Sigmoid colon (tissue), 7 donors: Measurements from ENCODE around the gene DNAH14. TPM values are rescaled to one million over a fixed set of nuclear protein-coding genes. Genes with fewer than 3 reads are reported as not detected.
"Not testable (repeated sequence)": the region's sequence is repeated elsewhere in the genome, so short reads cannot be mapped to it uniquely, and the experiment has no call there.

Experiments
- DNase-seq: peaks from one replicate; pipeline ENCODE4 v3.0.0-alpha.2; 2019
- H3K27ac ChIP-seq, 4 donors: fragments of 200-600 bp; sonication (generic); one replicate each; pipeline ENCODE4 v1.5.1; 2016 to 2019; ENCODE audit warnings: mild to moderate bottlenecking in 1 of 4
- H3K27me3 ChIP-seq, 3 donors: fragments of 200-600 bp; sonication (generic); one replicate each; pipeline ENCODE4 v1.5.1; 2019; ENCODE audit warnings: mild to moderate bottlenecking in 1 of 3
- H3K36me3 ChIP-seq, 4 donors: fragments of 200-600 bp; sonication (generic); one replicate each; pipeline ENCODE4 v1.5.1; 2016 to 2019
- H3K4me1 ChIP-seq, 4 donors: fragments of 200-600 bp; sonication (generic); one replicate each; pipeline ENCODE4 v1.5.1; 2017 to 2019
- H3K4me3 ChIP-seq, 4 donors: fragments of 200-600 bp; sonication (generic); one replicate each; pipeline ENCODE4 v1.5.1; 2017 to 2019; ENCODE audit warnings: mild to moderate bottlenecking in 2 of 4, moderate library complexity in 1 of 4
- H3K9me3 ChIP-seq, 4 donors: fragments of 200-600 bp in 3 of 4; sonication (generic) in 3 of 4; one replicate each; pipeline versions ENCODE4 v1.5.1 to v1.6.1; 2013 to 2019
- CTCF ChIP-seq, 4 experiments: fragments of 450-650 bp in 3 of 4; fragments of 200-600 bp in 1 of 4; IDR thresholded peaks; one replicate each; pipeline ENCODE4 v1.5.1; 2016 to 2019; ENCODE audit warnings: antibody characterized with exemption in 4 of 4, mild to moderate bottlenecking in 3 of 4, moderate library complexity in 2 of 4
- EP300 ChIP-seq, 4 donors: sonication (generic); formaldehyde crosslinking; IDR thresholded peaks; one replicate each; pipeline ENCODE4 v1.6.1; 2017; ENCODE audit warnings: antibody characterized with exemption in 4 of 4
- POLR2A ChIP-seq, 2 donors: fragments of 450-650 bp; IDR thresholded peaks; one replicate each; pipeline ENCODE4 v1.6.1; 2016; ENCODE audit warnings: antibody characterized with exemption in 2 of 2, mild to moderate bottlenecking in 2 of 2, moderate library complexity in 2 of 2
- POLR2AphosphoS5 ChIP-seq, 4 donors: sonication (generic); formaldehyde crosslinking; IDR thresholded peaks; one replicate each; pipeline ENCODE4 v1.6.1; 2017; ENCODE audit warnings: antibody characterized with exemption in 4 of 4
- WGBS, 2 donors: extraction: QIAGEN DNeasy Blood & Tissue Kit; methylation state at CpG; one replicate each; pipeline ENCODE4 v1.1.7; 2013; 5-methylcytosine and 5-hydroxymethylcytosine counted together
- intact Hi-C: fragments of 100-400 bp; cut with DNase I; formaldehyde crosslinking; loops from one replicate; pipeline ENCODE4 v1.15.1; 2023
- polyA plus RNA-seq, 3 donors: library from polyadenylated mRNA; stranded (reverse); fragments of 200-250 nt; gene quantifications; one replicate each; pipeline ENCODE4 v1.2.3, GENCODE V29; 2013
- total RNA-seq, 4 donors: library from RNA; depleted of rRNA; stranded (reverse); fragments of >200 nt; gene quantifications; one replicate each; pipeline ENCODE4 v1.1.0, GENCODE V29; 2016
- donor health status: healthy with polysubstance abuse.
- donor health status: Bipolar disorder and iron deficiency.
- donor health status: healthy.

Gene DNAH14
- total and polyA plus RNA-seq, 7 donors: 2.4 to 9.7 (median 3.3) TPM

- 79 to 84% methylated on average over 2 of the region's 2 CpGs for WGBS, 2 donors
- no peak overlapping the region for H3K27ac ChIP-seq
- H3K27me3 ChIP-seq: no peaks in the 10 kb centered on the region
- no peak overlapping the region for H3K4me3 ChIP-seq
- no peak for DNase-seq
- no peaks in the 10 kb centered on the region for H3K9me3 ChIP-seq
- no peaks in the 10 kb centered on the region for H3K36me3 ChIP-seq
- intact Hi-C loops: no loop called here
- TF ChIP-seq POLR2AphosphoS5 (IDR thresholded peaks at IDR 0.05): no peak
- H3K4me1 ChIP-seq: no peaks in the 10 kb centered on the region
Measured at GRCh38 chr1:225299624-225300023, 370.1 kb downstream of the DNAH14 start.

DNA sequence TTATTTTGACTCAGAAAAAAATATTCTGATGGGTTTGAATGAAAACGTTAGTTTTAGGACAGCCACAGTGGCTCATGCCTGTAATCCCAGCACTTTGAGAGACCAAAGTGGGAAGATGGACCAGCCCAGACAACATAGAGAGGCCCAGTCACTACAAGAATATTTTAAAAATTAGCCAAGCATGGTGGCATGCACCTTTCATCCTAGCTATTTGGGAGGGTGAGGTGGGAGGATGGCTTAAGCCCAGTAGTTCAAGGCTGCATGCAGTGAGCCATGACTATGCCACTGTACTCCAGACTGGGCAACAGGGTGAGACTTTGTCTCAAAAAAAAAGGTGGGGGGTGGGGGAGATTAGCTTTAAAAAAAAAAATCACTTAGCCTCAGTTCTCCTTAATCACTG, 370.9 kb downstream of the DNAH14 start:
- intact Hi-C loops: no loop called here
- no peak for TF ChIP-seq POLR2A (IDR thresholded peaks at IDR 0.05)
- 77 to 87% methylated on average over 1 of the region's 1 CpG for WGBS, 2 donors
- Histone ChIP-seq H3K36me3 (no peaks in the 10 kb centered on the region), H3K9me3 (no peaks in the 10 kb centered on the region), H3K4me3 (no peak overlapping the region), H3K27ac (no peak overlapping the region), H3K27me3 (no peaks in the 10 kb centered on the region), H3K4me1 (no peaks in the 10 kb centered on the region)
- no peak for DNase-seq

GRCh38 chr1:225304996-225305395, 375.5 kb downstream of the DNAH14 start:
- intact Hi-C loops: no loop called here
- DNase-seq: no peak
- Histone ChIP-seq H3K27me3 (no peaks in the 10 kb centered on the region), H3K36me3 (no peaks in the 10 kb centered on the region), H3K27ac (no peak overlapping the region), H3K4me1 (no peaks in the 10 kb centered on the region), H3K4me3 (no peak overlapping the region), H3K9me3 (no peaks in the 10 kb centered on the region)
- TF ChIP-seq POLR2AphosphoS5 (IDR thresholded peaks at IDR 0.05) (no peak), CTCF (IDR thresholded peaks at IDR 0.05) (no peak), POLR2A (IDR thresholded peaks at IDR 0.05) (no peak), EP300 (IDR thresholded peaks at IDR 0.05) (no peak)
- WGBS, 2 donors: 80 to 93% methylated on average over 5 of the region's 5 CpGs

- H3K27ac ChIP-seq, DNase-seq, intact Hi-C loops, H3K36me3 ChIP-seq, H3K4me3 ChIP-seq, H3K27me3 ChIP-seq, H3K4me1 ChIP-seq, H3K9me3 ChIP-seq: not testable (repeated sequence)
- WGBS, 2 donors: 88 to 92% methylated on average over 3 of the region's 3 CpGs
Measured at GRCh38 chr1:225310544-225310943, 381.1 kb downstream of the DNAH14 start.

DNA sequence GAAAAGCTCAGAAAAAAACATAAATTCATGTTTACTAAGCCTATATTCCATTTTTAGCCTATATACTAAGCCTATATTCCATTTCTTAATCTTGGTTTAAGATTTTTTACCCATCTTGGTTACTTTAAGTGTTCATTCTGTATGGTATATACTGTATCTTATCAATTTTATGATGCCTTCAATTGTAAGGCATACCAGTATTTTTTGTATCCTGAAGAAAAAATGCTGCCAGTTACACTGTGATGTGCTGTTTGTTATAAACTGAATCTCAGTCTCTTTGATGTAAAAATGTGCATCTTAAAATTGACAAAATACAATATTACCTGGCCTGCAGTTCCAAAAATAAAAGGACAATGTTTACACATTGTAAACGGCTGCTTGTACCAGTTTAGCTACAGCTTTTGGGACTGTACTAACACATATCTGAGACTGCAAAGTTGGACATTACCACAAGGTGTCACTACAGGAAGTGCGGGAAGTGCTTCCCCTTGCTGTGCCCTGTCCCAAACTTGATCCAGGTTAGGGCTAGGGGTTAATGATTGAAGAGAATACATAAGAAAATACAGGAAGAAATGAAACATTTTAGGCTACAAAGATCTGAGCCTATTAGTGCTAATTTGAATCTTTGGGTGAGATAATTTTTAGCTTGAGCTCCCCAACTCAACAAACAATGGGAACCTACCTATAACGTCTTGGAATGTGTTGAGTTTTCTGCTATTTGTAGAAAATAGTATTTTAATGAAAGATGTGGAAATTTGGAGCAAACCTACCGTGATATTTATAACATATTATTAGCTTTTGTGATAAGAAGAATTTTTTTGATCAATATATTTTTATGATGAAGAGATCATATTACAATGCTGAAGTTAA, 389.5 kb downstream of the DNAH14 start:
- intact Hi-C loops: loop anchor here (5.0 kb wide), 1 partner anchor 658 kb away; no protein-coding TSS in a partner anchor
- no peak for DNase-seq
- Histone ChIP-seq H3K36me3 (no peaks in the 10 kb centered on the region), H3K27ac (no peak overlapping the region), H3K4me1 (no peaks in the 10 kb centered on the region), H3K4me3 (no peak overlapping the region), H3K27me3 (no peaks in the 10 kb centered on the region), H3K9me3 (peaks cover 0 to 1% (median 0%) of the 10 kb centered on the region in 4 donors)
- TF ChIP-seq POLR2AphosphoS5 (IDR thresholded peaks at IDR 0.05) (no peak), POLR2A (IDR thresholded peaks at IDR 0.05) (no peak), CTCF (IDR thresholded peaks at IDR 0.05) (peak; percentile 43 to 65 (median 52)), EP300 (IDR thresholded peaks at IDR 0.05) (no peak)
- WGBS, 2 donors: 15 to 46% methylated on average over 4 of the region's 4 CpGs

DNA sequence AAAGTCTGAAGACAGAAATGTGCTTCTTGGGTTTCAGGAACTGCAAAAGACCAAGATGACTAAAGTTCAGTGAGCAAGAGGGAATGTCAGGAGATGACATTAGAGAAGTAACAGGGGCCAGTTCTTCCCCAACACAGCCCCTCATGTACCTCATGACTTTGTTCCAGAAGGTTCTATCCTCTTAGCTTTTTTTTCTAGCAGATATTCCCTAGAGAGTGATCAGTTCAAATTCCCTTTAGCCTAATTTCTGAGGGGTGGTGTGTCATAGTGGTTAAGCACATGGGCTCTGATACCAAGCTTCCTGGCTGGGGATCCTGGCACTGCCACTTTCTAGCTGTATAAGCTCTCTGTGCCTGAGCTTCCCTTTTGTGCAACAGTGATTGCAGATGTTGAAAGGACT, 390.4 kb downstream of the DNAH14 start:
- H3K27ac ChIP-seq: no peak overlapping the region
- no peaks in the 10 kb centered on the region for H3K36me3 ChIP-seq
- no peaks in the 10 kb centered on the region for H3K4me1 ChIP-seq
- no peak overlapping the region for H3K4me3 ChIP-seq
- H3K27me3 ChIP-seq: no peaks in the 10 kb centered on the region
- DNase-seq: no peak
- intact Hi-C loops: loop anchor here (5.0 kb wide), 1 partner anchor 657 kb away; no protein-coding TSS in a partner anchor
- no peak for TF ChIP-seq CTCF (IDR thresholded peaks at IDR 0.05)
- H3K9me3 ChIP-seq: no peaks in the 10 kb centered on the region
